Prostate gland (tissue), 2 donors: ENCODE results near the gene VPS18.

ENCODE experiments used
- POLR2A ChIP-seq: fragments of 450-650 bp; IDR thresholded peaks from one replicate; pipeline ENCODE4 v1.6.1; 2016; ENCODE audit warnings: antibody characterized with exemption, mild to moderate bottlenecking
- POLR2AphosphoS5 ChIP-seq: sonication (generic); formaldehyde crosslinking; IDR thresholded peaks from one replicate; pipeline ENCODE4 v1.6.1; 2017; ENCODE audit warnings: antibody characterized with exemption
- TF ChIP-seq, protein P1 (sequence below), 4 experiments: fragments of 200-600 bp in 2 of 4; fragments of 450-650 bp in 2 of 4; sonication (generic) in 2 of 4; IDR thresholded peaks; 1 replicate in 3 of 4; 2 replicates in 1 of 4; pipeline ENCODE4 v1.5.1; 2016 to 2019; ENCODE audit warnings: antibody characterized with exemption in 4 of 4, mild to moderate bottlenecking in 2 of 4, moderate library complexity in 2 of 4

DNA sequence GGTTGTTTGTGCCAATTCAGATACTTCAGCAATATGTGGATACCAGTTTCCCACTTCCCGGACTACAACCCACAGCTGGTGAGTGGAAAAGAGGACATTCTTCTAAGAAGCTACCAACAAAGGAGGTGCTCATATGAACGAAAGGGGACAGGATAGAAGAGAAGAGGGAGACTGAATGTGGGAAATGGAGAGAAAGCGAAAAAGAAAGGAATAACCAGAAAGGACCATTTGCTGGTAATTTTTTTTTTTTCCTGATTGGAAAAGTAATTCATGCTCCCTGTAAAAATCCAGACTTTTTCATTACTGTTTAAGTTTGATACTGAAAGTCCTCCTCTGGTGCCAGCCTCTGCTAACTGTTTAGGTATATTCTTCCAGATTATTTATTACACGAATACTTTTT, 57.5 kb downstream of the VPS18 start:
- TF ChIP-seq, protein P1, sequence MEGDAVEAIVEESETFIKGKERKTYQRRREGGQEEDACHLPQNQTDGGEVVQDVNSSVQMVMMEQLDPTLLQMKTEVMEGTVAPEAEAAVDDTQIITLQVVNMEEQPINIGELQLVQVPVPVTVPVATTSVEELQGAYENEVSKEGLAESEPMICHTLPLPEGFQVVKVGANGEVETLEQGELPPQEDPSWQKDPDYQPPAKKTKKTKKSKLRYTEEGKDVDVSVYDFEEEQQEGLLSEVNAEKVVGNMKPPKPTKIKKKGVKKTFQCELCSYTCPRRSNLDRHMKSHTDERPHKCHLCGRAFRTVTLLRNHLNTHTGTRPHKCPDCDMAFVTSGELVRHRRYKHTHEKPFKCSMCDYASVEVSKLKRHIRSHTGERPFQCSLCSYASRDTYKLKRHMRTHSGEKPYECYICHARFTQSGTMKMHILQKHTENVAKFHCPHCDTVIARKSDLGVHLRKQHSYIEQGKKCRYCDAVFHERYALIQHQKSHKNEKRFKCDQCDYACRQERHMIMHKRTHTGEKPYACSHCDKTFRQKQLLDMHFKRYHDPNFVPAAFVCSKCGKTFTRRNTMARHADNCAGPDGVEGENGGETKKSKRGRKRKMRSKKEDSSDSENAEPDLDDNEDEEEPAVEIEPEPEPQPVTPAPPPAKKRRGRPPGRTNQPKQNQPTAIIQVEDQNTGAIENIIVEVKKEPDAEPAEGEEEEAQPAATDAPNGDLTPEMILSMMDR (IDR thresholded peaks at IDR 0.05): no peak
- TF ChIP-seq POLR2AphosphoS5: no peak
- no peak for TF ChIP-seq POLR2A
